Large intestine (tissue), 3 donors: Measurements from ENCODE around the gene ANKRD13B. TPM values are rescaled to one million over a fixed set of nuclear protein-coding genes. Genes with fewer than 3 reads are reported as not detected.

Source experiments
- DNase-seq, 2 donors: peaks; one replicate each; pipeline versions ENCODE4 v3.0.0 to v3.0.0-alpha.2; 2013
- H3K27ac ChIP-seq: one replicate; pipeline ENCODE4 v1.5.1; 2013; ENCODE audit warnings: low read length
- H3K27me3 ChIP-seq: 2 replicates; pipeline ENCODE4 v1.6.1; 2013; ENCODE audit warnings: low read length; ENCODE audit not compliant: control insufficient read depth, insufficient read depth
- H3K36me3 ChIP-seq: 2 replicates; pipeline ENCODE4 v1.6.1; 2013; ENCODE audit warnings: low read length; ENCODE audit not compliant: control insufficient read depth, insufficient read depth
- H3K4me1 ChIP-seq: one replicate; pipeline ENCODE4 v1.6.1; 2013; ENCODE audit warnings: low read length; ENCODE audit not compliant: control insufficient read depth, insufficient read depth
- H3K4me3 ChIP-seq: one replicate; pipeline ENCODE4 v1.5.1; 2013; ENCODE audit warnings: low read length
- H3K9me3 ChIP-seq: one replicate; pipeline ENCODE4 v1.6.1; 2013; ENCODE audit warnings: mild to moderate bottlenecking, low read depth, low read length, moderate library complexity; ENCODE audit not compliant: control insufficient read depth
- WGBS: methylation state at CpG from one replicate; pipeline ENCODE4 v1.1.5; 2013; ENCODE audit warnings: low lambda C conversion rate; ENCODE audit not compliant: insufficient coverage; 5-methylcytosine and 5-hydroxymethylcytosine counted together
- polyA plus RNA-seq: library from polyadenylated mRNA; unstranded; fragments of 120-200 nt; gene quantifications from one replicate; pipeline ENCODE4 v1.2.1, GENCODE V29; 2013

ANKRD13B gene
- polyA plus RNA-seq, 1 donor, result 8.2 TPM

DNA sequence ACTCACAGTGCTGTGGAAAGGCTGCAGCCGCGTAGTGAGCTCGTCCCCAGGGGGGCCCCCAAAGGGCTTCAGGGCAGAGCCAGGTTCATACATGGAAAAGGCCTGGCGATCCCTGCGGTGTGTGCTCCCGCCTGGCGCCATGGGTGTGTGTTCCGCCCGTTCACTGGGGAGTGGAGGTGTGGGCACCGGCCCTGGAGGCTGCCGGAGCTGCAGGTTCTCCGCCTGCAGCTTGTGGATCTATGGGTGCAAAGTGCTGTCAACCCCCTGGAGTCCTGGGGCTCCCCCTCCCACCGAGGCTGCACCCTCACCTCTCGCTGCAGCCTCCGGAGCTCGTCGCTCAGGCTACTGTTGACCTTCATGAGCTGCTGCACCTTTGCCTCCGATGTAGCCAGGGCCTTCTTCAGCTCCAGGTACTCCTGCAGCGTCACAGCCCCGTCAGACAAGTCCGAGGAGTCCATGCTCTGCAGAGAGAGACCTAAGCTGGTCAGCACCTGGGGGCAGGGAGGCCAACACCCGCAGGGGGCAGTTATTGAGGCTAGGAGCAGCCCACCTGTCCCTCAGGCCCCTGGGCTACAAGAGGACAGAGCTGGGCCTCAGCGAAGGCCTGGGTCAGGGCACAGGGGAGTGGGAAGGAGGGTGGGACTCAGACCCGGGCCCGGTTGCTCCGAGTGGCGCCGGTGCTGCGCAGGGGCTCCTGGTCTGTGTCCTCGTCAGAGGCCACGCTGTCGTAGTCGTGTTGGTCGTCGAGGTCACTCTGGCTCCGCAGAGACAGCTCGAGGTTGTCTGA lies 16.5 kb upstream of the ANKRD13B start:
- WGBS, result no CpG with 5 or more reads among the region's 37 CpGs
- Histone ChIP-seq H3K4me3 (no peak overlapping the region), H3K27me3 (no peaks in the 10 kb centered on the region), H3K36me3 (peaks cover 83% of the 10 kb centered on the region), H3K9me3 (no peaks in the 10 kb centered on the region), H3K4me1 (peaks cover 46% of the 10 kb centered on the region), H3K27ac (no peak overlapping the region)
- DNase-seq, result no peak

DNA sequence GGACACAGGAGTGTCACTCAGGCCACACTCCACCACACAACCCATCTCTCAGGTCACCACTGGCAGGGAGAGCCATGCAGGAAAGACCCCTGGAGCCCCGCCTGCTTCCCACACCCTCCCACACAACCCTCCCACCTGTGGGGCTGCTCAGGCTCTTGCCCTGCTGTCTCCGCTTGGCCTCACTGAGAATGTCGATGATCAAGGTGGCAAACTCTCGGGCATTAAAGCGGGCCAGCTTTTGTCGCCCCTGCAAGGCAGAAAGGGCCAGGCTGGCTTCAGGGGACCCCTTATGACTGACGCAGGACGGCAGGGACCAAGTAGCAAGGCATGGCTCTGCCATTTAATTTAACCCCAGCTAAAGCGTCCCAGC lies 15.9 kb upstream of the ANKRD13B start:
- H3K4me3 ChIP-seq, result no peak overlapping the region
- no peak overlapping the region for H3K27ac ChIP-seq
- no peak for DNase-seq
- H3K9me3 ChIP-seq, result no peaks in the 10 kb centered on the region
- no peaks in the 10 kb centered on the region for H3K27me3 ChIP-seq
- H3K36me3 ChIP-seq, result peaks cover 83% of the 10 kb centered on the region
- no CpG with 5 or more reads among the region's 9 CpGs for WGBS
- peaks cover 41% of the 10 kb centered on the region for H3K4me1 ChIP-seq

DNA sequence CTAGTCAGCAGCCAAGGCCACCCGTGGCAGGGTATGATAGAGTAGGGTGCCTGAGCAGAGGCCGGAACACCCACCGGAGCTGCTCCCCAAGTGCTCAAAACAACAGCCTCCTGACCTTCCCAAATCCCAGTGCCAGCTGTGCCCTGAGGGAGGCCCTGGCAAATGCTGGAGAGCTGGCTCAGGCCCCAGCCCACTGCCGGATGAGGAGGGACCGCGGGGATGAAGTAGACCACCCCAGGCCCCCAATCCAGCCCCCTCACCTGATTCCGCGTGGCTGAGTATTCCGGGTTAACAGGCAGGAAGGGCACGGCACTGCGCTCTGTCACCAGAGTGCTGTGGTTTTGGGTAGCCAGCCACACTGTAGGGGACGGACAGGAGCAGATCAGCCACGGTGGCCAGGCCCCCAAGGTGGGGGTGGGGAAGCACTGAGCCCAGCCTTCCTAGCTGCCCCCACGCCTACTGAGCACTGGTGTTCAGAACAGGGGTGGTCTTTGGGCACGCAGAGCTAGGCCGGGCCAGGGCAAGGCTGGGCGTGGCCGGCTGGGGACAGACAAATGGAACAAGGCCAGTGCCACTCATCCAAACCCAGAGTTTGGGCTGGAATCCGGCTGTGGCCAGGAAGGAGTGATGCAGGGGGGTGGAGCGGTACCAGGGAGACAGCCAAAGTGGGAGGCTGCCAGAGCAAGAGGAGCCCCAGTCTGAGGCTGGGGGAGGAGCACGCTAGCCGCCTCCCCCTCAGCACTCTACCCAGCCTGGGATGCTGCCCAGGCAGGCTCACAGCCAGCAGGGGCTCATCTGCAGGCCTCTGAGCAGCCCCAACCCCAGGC lies 15.3 kb upstream of the ANKRD13B start:
- Histone ChIP-seq H3K36me3 (peaks cover 84% of the 10 kb centered on the region), H3K9me3 (no peaks in the 10 kb centered on the region), H3K27me3 (no peaks in the 10 kb centered on the region), H3K27ac (no peak overlapping the region), H3K4me3 (no peak overlapping the region), H3K4me1 (peaks cover 36% of the 10 kb centered on the region)
- DNase-seq, result no peak
- WGBS, result no CpG with 5 or more reads among the region's 22 CpGs

DNA sequence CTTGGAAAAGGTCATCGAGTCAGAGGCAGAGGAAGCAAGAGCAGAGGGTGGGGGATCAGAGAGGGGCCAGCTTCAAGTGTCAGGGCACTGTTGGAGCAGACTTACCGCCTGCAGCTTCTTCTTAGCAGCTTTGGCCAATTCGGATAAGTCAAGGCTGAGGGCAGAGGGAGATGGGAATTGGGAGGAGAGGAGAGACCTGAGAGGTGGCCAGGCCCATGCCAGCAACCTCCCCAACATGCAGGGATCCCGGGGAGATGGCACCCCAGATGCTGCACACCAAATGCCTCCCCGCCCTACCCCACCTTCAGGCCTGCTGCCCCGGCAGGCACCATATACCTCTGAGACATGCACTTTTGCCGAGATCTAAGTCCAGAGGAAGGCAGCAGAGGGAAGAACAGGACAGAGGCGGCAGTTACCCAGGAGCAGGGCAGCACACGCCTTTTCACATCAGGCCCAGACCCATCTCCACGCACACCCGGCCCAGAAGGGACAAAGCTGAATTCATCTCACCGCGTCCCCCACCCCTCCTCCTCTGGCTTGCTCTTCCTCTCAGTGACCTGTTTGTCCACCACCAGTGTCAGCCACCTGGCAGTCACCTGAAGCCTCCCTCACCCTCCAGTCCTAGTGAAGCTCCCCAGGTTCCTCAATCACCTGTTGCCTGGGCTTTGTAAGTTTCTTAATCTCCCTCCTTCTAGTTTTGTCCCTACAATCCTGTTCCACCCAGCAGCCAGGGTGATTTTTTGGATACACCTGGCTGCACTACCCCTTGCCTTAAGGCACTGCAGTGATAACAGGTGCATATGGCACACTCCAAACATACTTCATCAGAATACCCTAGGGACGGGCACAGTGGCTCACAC lies 14.1 kb upstream of the ANKRD13B start:
- H3K27me3 ChIP-seq, result no peaks in the 10 kb centered on the region
- no peak overlapping the region for H3K4me3 ChIP-seq
- H3K27ac ChIP-seq, result no peak overlapping the region
- peaks cover 26% of the 10 kb centered on the region for H3K4me1 ChIP-seq
- DNase-seq, result no peak
- H3K9me3 ChIP-seq, result peaks cover 4% of the 10 kb centered on the region
- WGBS, result 100% methylated on average over 1 of the region's 14 CpGs
- H3K36me3 ChIP-seq, result peaks cover 83% of the 10 kb centered on the region

DNA sequence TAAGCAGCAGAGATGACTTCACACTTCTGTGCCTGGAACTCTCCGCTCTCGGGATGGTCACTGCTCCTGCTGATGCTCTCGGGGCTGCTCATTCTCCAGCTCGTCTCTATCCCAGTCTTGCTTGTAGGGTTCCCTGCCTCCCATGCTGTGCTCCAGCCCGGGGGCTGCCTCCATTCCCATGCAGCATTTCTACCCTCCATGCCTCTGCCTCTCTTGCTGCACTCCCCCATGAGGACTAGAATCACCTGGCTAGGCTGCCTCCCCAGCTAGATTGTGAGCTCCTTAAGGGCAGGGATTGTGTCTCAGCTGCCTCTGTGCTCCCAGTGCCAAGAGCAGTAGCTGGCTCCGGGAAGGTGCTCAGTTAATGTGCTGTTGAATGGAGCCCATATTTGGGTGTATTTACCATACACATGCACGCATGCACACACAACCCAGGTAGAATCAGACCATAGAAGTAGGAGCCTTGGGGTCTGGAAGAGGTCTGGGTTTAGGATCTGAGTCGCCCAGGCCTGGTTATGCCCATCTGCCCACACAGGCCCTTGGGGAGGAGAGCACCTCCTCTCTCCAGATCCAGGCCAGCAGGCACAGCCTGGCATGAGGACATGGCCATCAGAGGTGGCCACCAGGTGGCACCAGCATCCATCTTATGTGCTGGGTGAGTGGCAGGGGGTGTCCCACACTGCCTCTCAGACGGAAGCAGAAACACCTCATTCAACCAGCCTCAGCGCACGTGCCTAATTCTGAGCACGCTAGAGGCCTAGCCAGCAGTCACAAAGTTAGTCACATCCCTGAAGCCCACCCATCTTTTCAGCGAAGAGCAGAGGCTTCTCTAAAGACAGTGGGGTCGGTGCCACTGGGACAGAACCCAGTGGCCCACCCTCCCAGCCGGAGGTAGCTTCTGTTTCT lies 12.8 kb upstream of the ANKRD13B start:
- WGBS, result no CpG with 5 or more reads among the region's 15 CpGs
- DNase-seq, result peak; percentile 69 to 74
- Histone ChIP-seq H3K27ac (no peak overlapping the region), H3K9me3 (peaks cover 4% of the 10 kb centered on the region), H3K27me3 (no peaks in the 10 kb centered on the region), H3K36me3 (peaks cover 76% of the 10 kb centered on the region), H3K4me1 (peaks cover 16% of the 10 kb centered on the region), H3K4me3 (no peak overlapping the region)

DNA sequence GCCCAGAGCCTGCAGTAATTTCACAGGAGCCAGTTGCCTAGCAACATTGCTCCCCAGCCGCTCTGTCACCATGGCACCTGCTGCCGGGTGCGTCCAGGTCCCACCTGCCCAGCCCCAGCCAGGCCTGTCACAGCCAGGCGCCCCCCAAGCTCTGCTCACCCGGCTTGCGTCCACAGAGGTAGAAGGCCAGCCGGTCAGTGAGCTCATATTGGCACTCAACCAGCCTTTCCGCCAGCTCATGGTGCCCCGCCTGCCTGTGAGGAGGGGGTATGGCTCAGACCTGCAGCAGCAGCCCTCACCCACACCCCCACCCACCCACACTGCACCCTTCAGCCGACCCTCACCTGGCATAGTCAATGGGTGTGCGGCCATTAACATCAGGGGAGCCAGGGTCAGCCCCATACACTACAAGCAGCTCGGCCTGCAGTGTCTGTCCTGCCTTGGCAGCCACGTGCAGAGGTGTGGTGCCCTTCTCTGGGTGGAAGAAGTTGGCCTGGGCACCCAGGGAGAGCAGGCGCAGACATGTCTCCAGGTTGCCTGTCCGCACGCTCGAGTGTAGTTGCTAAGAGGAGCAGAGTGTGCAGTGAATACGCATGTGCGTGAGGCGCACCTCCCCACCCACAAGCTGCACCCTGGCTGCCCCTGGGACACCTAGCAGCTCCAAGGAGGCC lies 11.2 kb upstream of the ANKRD13B start:
- no peak for DNase-seq
- no peaks in the 10 kb centered on the region for H3K27me3 ChIP-seq
- WGBS, result no CpG with 5 or more reads among the region's 20 CpGs

DNA sequence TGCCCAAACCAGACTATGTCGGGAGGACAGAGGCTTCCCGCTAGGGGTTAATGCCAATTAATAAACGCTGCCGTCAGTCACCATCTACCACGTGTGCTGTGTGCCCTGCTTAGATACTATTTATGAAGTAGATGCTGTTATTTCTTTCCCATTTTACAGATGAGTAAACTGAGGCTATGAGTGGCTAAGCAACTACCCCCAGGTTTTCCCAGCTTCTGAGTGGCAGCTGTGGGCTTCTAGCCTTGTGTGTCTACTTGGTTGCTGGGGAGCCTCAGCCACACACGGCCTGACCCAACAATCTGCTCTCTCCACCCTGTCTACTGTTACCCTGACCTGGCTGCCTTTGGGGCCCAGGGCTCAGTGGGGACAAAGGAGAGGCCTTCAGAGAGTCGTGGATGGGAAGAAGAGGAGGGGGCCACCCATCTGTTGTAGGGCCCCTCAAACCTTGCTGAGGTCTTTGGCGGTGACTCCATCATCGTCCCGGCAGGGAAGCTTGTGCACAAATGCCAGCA lies 10.6 kb upstream of the ANKRD13B start:
- no CpG with 5 or more reads among the region's 10 CpGs for WGBS
- Histone ChIP-seq H3K36me3 (peaks cover 57% of the 10 kb centered on the region), H3K9me3 (peaks cover 4% of the 10 kb centered on the region), H3K27ac (no peak overlapping the region), H3K4me3 (no peak overlapping the region), H3K4me1 (peaks cover 3% of the 10 kb centered on the region), H3K27me3 (no peaks in the 10 kb centered on the region)
- DNase-seq, result no peak

More for the DNA sequence above, 11.2 kb upstream of the ANKRD13B start:
- Histone ChIP-seq H3K4me3 (no peak overlapping the region), H3K36me3 (peaks cover 61% of the 10 kb centered on the region), H3K27ac (no peak overlapping the region), H3K4me1 (peaks cover 3% of the 10 kb centered on the region), H3K9me3 (peaks cover 4% of the 10 kb centered on the region)

DNA sequence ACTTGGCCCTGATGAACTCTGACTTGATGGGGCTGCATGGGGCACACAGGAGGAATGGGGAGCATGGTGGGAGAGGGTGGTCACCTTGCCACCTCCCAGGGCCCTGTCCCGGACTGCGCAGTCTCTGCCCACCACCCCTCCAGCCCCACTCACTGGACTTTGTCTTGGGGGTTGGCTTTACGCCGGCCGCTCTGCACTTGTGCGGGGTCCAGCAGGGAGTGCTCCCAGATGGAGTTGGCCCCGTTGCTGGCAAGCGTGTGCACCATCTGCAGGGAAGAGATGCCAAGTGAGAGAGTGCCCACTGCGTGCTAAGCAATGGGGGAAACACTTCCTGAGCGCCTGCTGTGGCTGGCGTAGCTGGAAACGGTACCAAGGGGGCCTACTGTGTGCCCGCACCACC lies 10.2 kb upstream of the ANKRD13B start:
- Histone ChIP-seq H3K4me1 (peaks cover 7% of the 10 kb centered on the region), H3K9me3 (peaks cover 4% of the 10 kb centered on the region), H3K4me3 (no peak overlapping the region), H3K36me3 (peaks cover 52% of the 10 kb centered on the region), H3K27ac (no peak overlapping the region), H3K27me3 (no peaks in the 10 kb centered on the region)
- DNase-seq, result no peak
- WGBS, result no CpG with 5 or more reads among the region's 13 CpGs
